Activated CD8-positive, alpha-beta T cell treated with anti-CD3 and anti-CD28 coated beads for 36 hours (primary cell): Measurements from ENCODE around the gene RBM17. TPM values are rescaled to one million over a fixed set of nuclear protein-coding genes. Genes with fewer than 3 reads are reported as not detected.

Experiments used
- ATAC-seq: fragments of 200-7000 bp; cut with Tn5 transposase; one replicate; pipeline ENCODE4 v1.10.0; 2021; ENCODE audit warnings: mild to moderate bottlenecking, moderate library complexity
- CTCF ChIA-PET: fragments of 350-600 bp; sonication (Branson Sonifier 250); formaldehyde crosslinking; loops from one replicate; lab custom pipeline; 2021; ENCODE audit warnings: antibody characterized with exemption; lab: Charles Lee
- POLR2A ChIA-PET: fragments of 350-600 bp; sonication (Branson Sonifier 250); formaldehyde crosslinking; loops from one replicate; lab custom pipeline; 2021; ENCODE audit warnings: antibody characterized with exemption; lab: Charles Lee
- DNase-seq: peaks from one replicate; pipeline ENCODE4 v3.0.0-alpha.2; 2020
- H3K27ac Mint-ChIP-seq: one replicate; pipeline ENCODE4 v1.8.0; 2021; ENCODE audit warnings: mild to moderate bottlenecking, mixed read lengths
- H3K27me3 Mint-ChIP-seq: one replicate; pipeline ENCODE4 v1.8.0; 2021; ENCODE audit warnings: mixed read lengths
- H3K36me3 Mint-ChIP-seq: one replicate; pipeline ENCODE4 v1.8.0; 2021; ENCODE audit warnings: low read depth, mixed read lengths
- H3K4me1 Mint-ChIP-seq: one replicate; pipeline ENCODE4 v1.8.0; 2021; ENCODE audit warnings: low read depth, mixed read lengths
- H3K4me3 Mint-ChIP-seq: one replicate; pipeline ENCODE4 v1.8.0; 2021; ENCODE audit warnings: mild to moderate bottlenecking, moderate library complexity, mixed read lengths
- H3K9me3 Mint-ChIP-seq: one replicate; pipeline ENCODE4 v1.8.0; 2021; ENCODE audit warnings: mixed read lengths
- intact Hi-C: fragments of 100-400 bp; cut with micrococcal nuclease; formaldehyde crosslinking; loops from one replicate; pipeline ENCODE4 v1.10.0; 2022
- total RNA-seq, 2 experiments: library from RNA; stranded (reverse); gene quantifications; one replicate each; pipeline ENCODE4 v1.2.3, GENCODE V29; 2021
- TF ChIP-seq, protein P1 (sequence below): fragments of 200-600 bp; IDR thresholded peaks from one replicate; pipeline ENCODE4 v1.8.0; 2022; ENCODE audit warnings: antibody characterized with exemption, mild to moderate bottlenecking

RBM17 gene
- total RNA-seq, 2 experiments from 2014 or later, result 284 to 285 TPM

DNA sequence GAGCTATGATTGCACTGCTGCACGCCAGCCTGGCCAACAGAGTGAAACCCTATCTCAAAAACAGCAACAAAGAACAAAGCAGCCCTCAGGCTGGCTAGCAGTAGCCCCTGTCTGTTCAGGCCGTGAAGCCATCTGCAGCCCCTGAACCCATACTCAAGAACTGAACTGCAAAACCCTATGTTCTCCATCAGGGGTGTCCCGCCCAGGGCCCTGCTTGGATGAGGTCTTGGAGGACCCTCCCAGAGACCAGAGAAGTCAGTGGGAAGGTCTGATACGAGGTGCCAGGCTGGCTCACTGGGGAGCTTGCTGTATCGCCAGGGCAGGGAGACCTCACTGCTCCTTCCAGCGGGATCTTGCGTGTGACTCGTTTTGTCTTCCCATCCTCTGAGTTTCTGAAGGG, 39.3 kb downstream of the RBM17 start:
- ChIA-PET POLR2A (interaction anchor here (0.9 to 1.7 kb wide), 3 partner anchors 8 to 17 kb away, joined by 3 to 6 read pairs (median 3); no protein-coding TSS in a partner anchor), CTCF (interaction anchor here (1.0 to 1.8 kb wide), 3 partner anchors 22 to 274 kb away, joined by 4 to 14 read pairs (median 5); no protein-coding TSS in a partner anchor)
- Mint-ChIP-seq H3K4me3 (no peak overlapping the region), H3K4me1 (peaks cover 39% of the 10 kb centered on the region), H3K9me3 (no peaks in the 10 kb centered on the region), H3K27ac (no peak overlapping the region), H3K36me3 (no peaks in the 10 kb centered on the region), H3K27me3 (peaks cover 3% of the 10 kb centered on the region)
- intact Hi-C loops, result no loop called here
- DNase-seq (no peak), ATAC-seq (no peak)
- TF ChIP-seq, protein P1, sequence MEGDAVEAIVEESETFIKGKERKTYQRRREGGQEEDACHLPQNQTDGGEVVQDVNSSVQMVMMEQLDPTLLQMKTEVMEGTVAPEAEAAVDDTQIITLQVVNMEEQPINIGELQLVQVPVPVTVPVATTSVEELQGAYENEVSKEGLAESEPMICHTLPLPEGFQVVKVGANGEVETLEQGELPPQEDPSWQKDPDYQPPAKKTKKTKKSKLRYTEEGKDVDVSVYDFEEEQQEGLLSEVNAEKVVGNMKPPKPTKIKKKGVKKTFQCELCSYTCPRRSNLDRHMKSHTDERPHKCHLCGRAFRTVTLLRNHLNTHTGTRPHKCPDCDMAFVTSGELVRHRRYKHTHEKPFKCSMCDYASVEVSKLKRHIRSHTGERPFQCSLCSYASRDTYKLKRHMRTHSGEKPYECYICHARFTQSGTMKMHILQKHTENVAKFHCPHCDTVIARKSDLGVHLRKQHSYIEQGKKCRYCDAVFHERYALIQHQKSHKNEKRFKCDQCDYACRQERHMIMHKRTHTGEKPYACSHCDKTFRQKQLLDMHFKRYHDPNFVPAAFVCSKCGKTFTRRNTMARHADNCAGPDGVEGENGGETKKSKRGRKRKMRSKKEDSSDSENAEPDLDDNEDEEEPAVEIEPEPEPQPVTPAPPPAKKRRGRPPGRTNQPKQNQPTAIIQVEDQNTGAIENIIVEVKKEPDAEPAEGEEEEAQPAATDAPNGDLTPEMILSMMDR, result no peak

DNA sequence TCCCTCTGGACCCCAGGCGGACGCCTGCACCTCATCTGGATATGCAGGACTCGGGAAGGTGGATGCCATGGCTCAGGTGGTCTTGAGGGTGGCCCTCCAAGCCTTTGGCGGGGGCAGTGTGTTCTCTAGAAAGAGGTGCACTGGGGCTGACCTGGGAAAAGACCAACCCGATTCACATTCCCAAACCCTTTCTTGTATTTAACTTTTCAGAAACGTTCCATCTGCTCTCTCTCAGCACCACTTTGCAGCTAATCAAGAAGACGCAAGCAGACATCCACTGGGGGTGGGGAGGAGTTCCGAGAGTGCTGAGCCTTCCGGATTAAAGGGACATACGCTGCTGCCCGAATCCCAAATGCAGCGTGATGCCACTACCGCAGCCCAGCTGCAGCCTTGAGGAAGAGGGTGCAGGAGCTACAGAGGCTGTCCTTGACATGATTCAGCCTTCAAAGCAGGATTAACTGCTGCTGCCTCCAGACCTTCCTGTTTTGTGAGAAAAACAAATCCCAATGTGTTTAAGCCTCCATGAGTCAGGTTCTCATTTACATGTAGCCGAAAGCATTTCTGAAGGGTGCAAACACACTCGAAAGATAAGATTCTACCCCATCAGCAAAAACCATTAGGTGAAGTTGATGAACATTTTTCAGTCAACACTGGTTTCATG, 39.9 kb downstream of the RBM17 start:
- no peak overlapping the region for H3K27ac Mint-ChIP-seq

DNA sequence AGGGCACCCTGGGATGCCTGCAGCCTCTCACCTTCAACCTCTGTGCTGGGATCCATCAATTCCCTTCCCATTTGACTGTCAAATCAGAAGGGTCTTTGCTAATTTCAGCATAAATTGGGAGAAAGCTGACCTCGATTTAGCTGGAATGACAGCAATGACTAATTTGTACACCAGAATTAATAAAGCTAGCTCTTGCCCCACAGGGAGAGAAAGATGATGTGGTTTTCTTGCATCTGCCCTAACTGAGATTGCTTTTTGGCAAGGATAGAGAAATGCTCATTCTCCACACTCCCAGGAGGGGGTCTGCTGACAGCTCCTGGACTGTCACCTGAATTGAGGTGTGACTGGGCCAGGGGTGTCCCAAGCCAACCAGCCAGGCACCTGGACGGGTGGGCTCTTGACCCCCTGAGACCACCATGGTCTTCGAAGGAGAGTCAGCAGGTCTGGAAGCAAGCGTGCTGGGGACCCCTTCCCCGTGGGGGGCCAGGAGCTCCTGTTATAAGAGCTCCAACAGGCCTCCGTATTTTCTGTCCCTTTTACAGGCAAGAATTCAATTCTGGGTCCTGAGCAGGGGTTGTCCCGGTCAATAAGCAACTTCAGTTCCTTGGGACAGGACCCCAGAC, 42.1 kb downstream of the RBM17 start:
- Mint-ChIP-seq H3K27ac (no peak overlapping the region), H3K9me3 (no peaks in the 10 kb centered on the region), H3K4me3 (no peak overlapping the region), H3K27me3 (peaks cover 4% of the 10 kb centered on the region), H3K4me1 (peaks cover 46% of the 10 kb centered on the region), H3K36me3 (no peaks in the 10 kb centered on the region)
- ChIA-PET CTCF (interaction anchor here (1.0 to 2.4 kb wide), 3 partner anchors 32 to 271 kb away, joined by 3 to 6 read pairs (median 4); no protein-coding TSS in a partner anchor), POLR2A (interaction anchor here (0.7 to 1.8 kb wide), 3 partner anchors 13 to 32 kb away, joined by 3 to 7 read pairs (median 5); no protein-coding TSS in a partner anchor)
- intact Hi-C loops, result no loop called here
- no peak for DNase-seq
- ATAC-seq, result no peak
- TF ChIP-seq, protein P1, result no peak

More for the DNA sequence above, 39.9 kb downstream of the RBM17 start:
- Mint-ChIP-seq H3K9me3 (no peaks in the 10 kb centered on the region), H3K4me3 (no peak overlapping the region), H3K27me3 (peaks cover 3% of the 10 kb centered on the region), H3K4me1 (peaks cover 35% of the 10 kb centered on the region), H3K36me3 (no peaks in the 10 kb centered on the region)
- CTCF ChIA-PET, result interaction anchor here (0.9 to 2.4 kb wide), 8 partner anchors 9 to 278 kb away, joined by 3 to 14 read pairs (median 4); partner anchors contain the start of gene PFKFB3
- no peak for ATAC-seq
- no peak for DNase-seq
- POLR2A ChIA-PET, result interaction anchor here (0.9 to 1.7 kb wide), 4 partner anchors 9 to 22 kb away, joined by 3 to 6 read pairs (median 4); no protein-coding TSS in a partner anchor
- intact Hi-C loops, result no loop called here
- TF ChIP-seq, protein P1, result no peak

DNA sequence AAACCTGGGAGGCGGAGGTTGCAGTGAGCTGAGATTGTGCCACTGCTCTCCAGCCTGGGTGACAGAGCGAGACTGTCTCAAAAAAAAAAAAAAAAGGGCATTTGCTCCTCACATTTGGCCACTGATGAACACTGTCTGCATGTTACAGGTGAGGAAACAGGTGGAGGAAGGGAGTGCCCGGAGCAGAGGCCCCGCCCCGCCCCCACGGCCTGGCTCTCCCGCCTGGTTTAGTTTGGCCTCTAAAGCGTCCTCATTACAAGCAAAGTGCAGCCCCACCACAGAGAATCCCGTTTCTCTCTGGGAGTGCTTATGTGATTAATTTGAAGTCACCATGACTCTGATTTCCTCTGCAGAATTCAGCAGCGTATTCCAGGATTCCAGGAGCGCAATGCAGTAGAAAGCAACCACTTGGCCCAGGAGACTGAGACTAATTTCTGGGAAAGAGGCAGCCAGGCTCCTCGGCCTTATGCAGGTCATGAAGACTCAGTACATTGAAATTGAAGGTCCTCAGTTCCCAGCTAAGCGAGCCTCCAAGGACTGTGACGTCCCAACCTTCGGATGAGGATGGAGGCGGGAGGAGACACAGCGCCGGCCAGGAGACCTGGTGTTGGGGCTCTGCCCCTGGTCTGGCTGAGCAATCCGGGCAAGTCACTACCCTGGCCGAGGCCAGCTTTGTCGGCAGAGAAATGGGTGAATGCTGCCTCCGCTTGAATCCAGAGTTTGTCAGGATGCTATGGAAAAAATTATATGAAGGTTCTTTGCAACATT, 44.7 kb downstream of the RBM17 start:
- Mint-ChIP-seq H3K4me3 (no peak overlapping the region), H3K9me3 (no peaks in the 10 kb centered on the region), H3K36me3 (no peaks in the 10 kb centered on the region), H3K27me3 (peaks cover 6% of the 10 kb centered on the region), H3K4me1 (peaks cover 55% of the 10 kb centered on the region), H3K27ac (no peak overlapping the region)
- POLR2A ChIA-PET, result interaction anchor here (0.9 kb wide), 1 partner anchor 14 kb away, joined by 3 read pairs; no protein-coding TSS in a partner anchor
- CTCF ChIA-PET, result interaction anchor here (1.6 to 2.0 kb wide), 2 partner anchors 18 to 39 kb away, joined by 5 to 8 read pairs; no protein-coding TSS in a partner anchor
- no peak for DNase-seq
- intact Hi-C loops, result no loop called here
- TF ChIP-seq, protein P1, result no peak
- no peak for ATAC-seq
